ENCODE results near the gene MGA.

MGA gene

DNA sequence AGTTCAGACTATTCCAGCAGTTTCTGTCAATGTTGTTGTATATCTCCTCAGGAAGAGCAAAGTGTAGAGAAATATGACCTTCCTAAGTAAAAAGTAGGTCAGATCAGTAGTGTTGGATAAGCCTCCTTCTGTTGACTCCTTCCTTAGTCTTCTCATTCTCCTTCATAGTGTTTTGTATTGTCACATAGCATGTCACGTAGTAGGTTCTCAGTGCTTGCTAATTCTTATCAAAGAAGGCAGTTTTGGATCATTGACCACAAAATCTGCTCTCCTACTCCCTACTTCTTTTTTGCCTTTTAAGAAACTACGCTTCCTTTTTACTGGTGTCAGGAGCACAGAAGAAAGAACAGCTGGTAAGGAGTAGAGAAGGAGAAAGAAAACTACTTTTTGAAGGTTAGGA is 1.0 kb upstream of the MGA start:
- DNase-seq = no peak

DNA sequence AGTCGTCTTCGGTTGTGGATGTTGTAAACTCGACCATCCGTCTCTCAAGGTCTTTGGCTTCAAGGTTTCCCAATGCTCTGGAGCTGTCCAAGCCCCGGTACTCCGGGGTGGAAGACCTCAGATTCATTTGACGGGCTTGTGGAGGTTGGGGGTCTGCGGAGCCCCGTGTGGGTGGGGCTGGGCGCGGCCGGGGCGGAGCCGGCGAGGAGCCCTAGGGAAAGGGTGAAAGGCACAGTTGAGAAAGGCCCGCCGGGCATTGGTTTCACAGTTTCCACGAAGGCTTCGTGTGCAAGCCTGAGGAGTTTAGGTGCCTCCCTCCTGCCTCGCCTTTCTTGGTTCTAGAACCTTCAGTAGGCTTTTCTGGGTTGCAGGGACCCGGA is 360 bp upstream of the MGA start:
- no peak for DNase-seq

- DNase-seq = peak; percentile 7
These were observed 893 bp downstream of the MGA start for GRCh38 chr15:41661078-41661517.

DNA sequence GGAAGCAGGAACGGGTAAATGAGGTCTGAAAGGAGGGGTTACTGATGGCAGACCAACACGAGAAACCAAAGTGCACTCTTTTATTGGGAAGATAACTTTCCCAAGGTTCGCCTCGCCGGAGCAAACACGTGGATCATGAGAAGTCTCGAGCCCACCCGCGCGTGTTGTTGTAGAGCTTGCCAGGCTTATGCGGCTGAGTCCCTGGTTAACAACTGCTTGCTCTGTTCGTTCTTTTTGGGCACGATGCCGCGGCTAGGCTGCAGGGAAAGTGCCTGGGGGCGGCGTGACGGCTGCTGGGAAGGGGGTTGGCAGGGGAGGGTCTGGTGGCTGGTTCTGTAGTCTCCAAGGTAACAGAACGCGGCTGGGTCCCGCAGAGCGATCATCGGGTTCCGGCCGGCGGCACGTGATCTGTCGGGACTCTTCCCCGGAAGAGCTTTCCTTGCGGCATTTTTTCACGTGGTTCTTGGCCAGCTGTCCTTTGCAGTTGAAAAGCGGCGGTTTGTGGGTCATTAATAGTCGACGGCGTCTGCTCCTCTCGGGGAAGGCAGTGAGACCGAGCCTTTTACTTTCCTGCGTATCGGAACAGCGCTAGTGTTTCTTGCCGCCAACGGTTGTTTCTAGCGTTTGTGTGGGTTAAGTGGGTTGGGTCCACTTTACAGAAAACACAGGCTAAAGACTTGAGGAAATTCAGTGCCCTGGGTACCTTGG is 1.5 kb downstream of the MGA start:
- DNase-seq = no peak

GRCh38 chr15:41666353-41666920 is 6.2 kb downstream of the MGA start:
- DNase-seq = no peak

DNA sequence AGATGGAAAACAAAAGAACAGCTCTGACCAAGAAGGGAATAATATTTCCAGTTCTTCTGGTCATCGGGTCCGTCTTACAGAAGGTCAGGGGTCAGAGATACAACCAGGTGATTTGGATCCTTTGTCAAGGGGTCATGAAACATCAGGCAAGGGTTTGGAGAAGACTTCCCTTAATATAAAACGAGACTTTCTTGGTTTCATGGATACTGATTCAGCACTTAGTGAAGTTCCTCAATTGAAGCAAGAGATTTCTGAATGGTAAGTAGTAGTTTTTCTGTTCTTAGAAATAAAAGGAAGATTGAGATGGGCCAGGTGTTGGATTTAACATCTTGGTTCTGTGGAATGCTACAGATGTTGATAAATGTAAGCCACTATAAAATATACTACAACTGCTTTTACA is 9.5 kb downstream of the MGA start:
- DNase-seq = no peak

- no peak for DNase-seq
These were observed 11.7 kb downstream of the MGA start for GRCh38 chr15:41671656-41672648.

DNA sequence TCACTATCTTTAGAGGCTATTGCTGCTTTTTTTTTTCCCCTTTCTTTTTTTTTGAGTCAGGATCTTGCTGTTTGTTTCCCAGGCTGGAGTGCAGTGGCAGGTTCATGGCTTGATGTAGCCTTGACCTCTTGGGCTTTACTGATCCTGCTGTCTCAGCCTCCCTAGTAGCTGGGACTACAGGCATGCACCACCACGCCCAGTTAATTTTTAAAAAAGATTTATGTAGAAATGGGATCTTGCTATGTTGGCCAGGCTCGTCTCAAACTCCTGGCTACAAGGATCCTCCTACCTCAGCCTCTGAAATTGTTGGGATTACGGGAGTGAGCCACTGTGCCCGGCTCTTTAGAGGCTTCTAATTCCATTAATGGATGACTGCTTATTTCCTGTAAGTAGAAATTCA is 15.1 kb downstream of the MGA start:
- DNase-seq = no peak

DNA sequence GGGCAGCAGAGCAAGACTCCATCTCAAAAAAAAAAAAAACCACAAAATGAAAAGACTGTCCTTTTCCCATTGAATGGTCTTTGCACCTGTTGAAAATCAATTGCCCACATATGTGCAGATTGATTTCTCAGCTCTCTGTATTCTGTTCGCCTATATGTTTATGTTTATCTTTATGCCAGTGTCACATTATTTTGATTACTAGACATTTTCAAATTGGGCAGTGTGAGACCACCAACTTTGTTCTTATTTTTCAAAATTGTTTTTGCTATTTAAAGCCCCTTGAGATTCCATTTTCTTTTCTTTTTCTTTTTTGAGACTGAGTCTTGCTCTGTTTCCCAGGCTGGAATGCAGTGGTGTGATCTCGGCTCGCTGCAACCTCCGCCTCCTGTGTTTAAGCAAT is 18.5 kb downstream of the MGA start:
- no peak for DNase-seq

GRCh38 chr15:41683955-41684354 is 23.8 kb downstream of the MGA start:
- DNase-seq = no peak

DNA sequence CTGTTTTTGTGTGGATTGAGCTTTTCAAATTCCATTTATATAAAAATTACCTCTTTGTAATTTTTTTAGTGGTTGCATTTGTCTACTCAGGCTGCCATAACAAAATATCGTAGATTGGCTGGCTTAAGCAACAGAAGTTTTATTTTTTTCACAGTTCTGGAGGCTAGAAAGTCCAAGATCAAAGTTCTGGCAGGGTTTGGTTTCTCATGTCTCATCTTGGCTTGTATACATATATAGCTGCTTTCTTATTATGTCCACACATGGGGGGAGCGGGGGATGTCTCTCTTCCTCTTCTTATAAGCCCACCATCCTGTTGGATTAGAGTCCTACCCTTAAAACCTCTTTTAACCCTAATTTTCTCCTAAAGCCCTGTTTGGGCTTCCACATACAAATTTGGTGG is 28.5 kb downstream of the MGA start:
- no peak for DNase-seq

DNA sequence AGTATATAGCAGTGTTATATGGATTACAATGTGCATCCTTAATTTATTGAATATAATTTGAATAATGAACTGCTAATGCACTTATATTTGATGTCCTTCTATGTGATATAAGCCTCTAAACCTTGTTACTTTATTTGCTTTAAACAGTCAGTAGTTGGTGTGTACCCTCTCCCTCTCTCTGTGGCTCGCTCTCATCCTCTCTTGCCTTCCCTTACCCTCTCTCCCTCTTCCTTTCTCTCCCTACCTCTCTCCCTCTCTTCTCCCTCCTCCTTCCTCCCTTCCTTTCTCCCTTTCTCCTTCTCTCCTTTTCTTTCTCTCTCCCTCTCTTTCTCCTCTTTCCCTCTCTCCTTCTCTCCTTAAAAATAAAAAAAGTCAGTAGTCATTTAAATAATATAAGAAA is 28.9 kb downstream of the MGA start:
- no peak for DNase-seq

- no peak for DNase-seq
These were observed 29.6 kb downstream of the MGA start for GRCh38 chr15:41689834-41690233.

GRCh38 chr15:41690636-41691035 is 30.4 kb downstream of the MGA start:
- DNase-seq = no peak

- no peak for DNase-seq
These were observed 31.3 kb downstream of the MGA start for GRCh38 chr15:41691471-41691870.

DNA sequence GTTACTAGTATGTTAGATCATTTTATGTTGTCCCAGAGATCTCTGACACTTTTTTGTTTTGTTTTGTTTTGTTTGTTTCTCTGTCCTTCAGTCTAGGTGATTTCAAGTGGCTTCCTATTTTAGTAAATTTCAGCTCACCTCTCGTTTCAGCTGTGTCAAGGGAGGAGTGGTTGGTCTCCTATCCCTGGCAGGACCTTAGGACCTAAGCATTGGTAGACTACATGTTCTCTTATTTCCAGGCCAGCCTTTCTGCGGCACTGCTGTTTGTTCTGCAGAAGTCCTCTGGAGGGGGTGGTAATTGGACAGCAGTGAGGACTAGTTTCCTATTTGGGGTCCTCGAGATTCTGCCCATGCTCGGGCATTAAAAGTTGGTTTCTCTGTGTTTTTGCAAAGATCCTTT is 31.8 kb downstream of the MGA start:
- no peak for DNase-seq

GRCh38 chr15:41693757-41694156 is 33.6 kb downstream of the MGA start:
- no peak for DNase-seq

- DNase-seq = peak; percentile 7
These were observed 35.7 kb downstream of the MGA start for GRCh38 chr15:41695750-41696436.

DNA sequence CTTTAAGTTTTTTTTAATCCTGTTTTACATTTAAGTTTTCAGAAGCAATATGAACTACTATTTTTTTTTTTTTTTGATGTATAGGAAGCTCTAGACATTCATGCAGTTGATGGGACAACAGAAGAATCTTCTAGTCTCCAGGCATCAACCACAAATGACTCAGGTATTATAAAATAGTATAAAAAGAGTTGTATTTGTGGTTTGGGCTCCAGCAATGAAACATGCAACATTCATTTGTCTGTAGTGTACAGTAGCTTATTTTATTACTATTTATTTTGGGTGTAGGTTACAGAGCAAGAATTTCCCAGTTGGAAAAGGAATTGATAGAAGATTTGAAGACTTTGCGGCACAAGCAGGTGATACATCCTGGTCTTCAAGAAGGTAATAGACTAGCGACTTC is 38.6 kb downstream of the MGA start:
- DNase-seq = no peak

DNA sequence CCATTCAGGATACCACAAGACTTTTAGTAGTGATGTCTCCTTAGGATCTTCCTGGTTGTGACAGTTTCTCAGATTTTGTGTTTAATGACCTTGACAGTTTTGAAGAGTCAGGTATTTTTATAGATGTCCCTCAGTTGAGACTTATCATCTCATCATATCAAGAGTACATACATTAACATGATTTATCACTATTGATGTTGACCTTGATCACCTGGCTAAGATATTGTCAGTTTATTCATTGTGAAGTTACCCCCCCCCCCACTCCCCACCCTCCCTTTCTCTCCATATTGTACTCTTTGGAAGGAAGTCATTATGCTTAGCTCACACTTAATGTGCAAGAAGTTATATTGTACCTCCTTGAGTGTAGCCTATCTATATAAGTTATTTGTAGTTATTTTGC is 42.9 kb downstream of the MGA start:
- no peak for DNase-seq

DNA sequence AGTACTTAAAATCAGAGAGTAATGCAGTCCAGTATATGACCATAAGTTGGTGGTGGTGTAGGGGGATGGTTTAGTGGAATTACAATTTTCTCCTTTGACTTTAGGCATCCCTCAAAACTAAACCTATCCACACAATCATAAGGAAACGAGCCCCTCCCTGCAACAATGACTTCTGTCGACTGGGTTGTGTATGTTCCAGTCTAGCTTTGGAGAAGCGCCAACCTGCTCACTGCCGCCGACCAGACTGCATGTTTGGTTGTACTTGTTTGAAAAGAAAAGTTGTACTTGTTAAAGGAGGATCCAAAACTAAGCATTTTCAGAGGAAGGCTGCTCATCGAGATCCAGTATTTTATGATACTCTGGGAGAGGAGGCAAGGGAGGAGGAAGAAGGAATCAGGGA is 52.8 kb downstream of the MGA start:
- DNase-seq = no peak

- no peak for DNase-seq
These were observed 54.1 kb downstream of the MGA start for GRCh38 chr15:41714291-41714690.

DNA sequence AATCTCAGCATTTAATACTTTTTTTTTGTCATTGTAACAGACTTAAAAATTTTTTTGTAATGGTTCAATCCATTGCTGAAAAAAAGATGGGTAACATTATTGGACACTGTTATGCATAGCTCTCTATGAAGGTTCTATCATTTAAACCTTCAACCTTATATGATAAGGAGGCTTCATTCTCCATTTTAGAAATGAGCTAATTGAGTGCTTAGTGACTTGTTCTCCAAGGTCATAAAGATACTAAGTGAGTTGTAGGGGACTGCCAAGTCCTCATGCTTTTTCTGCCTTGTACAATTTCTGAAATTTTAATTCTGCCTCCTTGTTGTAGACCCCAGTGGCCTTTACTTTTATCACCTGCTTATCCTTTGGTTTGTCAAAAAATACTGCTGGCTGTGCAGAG is 56.7 kb downstream of the MGA start:
- no peak for DNase-seq
